Fibroblast of villous mesenchyme (primary cell): ENCODE data around the gene RNASE13. TPM values are rescaled to one million over a fixed set of nuclear protein-coding genes. Genes with fewer than 3 reads are reported as not detected.

Experiments used
- DNase-seq: peaks from one replicate; pipeline ENCODE4 v3.0.0-alpha.2; 2010; ENCODE audit warnings: low read depth
- H3K4me3 ChIP-seq: 2 replicates; pipeline ENCODE4 v1.5.1; 2011; ENCODE audit warnings: low read depth, mild to moderate bottlenecking, low read length
- CTCF ChIP-seq: IDR thresholded peaks from 2 replicates; pipeline ENCODE4 v1.5.1; 2012; ENCODE audit warnings: low read depth, mild to moderate bottlenecking, low read length; ENCODE audit not compliant: insufficient read depth
- total RNA-seq: library from RNA; depleted of rRNA; stranded (reverse); fragments of >200 nt; gene quantifications from 2 replicates; pipeline ENCODE4 v1.2.3, GENCODE V29; 2012

The RNASE13 gene
- not detected in 2 replicates for total RNA-seq

- no peak within 1 kb of the TSS for H3K4me3 ChIP-seq
- TF ChIP-seq CTCF, result no peak
Measured at GRCh38 chr14:21034707-21035106, at the start of gene RNASE13. Gene RNASE13 (minus strand): TSS chr14:21034807. CDS start chr14:21034288, 519 bp downstream.

GRCh38 chr14:21084396-21084795 is 49.8 kb upstream of the RNASE13 start:
- TF ChIP-seq CTCF, result no peak
- DNase-seq, result no peak

More at GRCh38 chr14:21034707-21035106, at the start of gene RNASE13:
- no peak for DNase-seq

GRCh38 chr14:21083565-21084325 is 49.1 kb upstream of the RNASE13 start:
- no peak overlapping the region for H3K4me3 ChIP-seq
- no peak for TF ChIP-seq CTCF
- DNase-seq, result no peak

More at GRCh38 chr14:21084396-21084795, 49.8 kb upstream of the RNASE13 start:
- H3K4me3 ChIP-seq, result no peak overlapping the region

- no peak for DNase-seq
- TF ChIP-seq CTCF, result no peak
- no peak overlapping the region for H3K4me3 ChIP-seq
Measured at GRCh38 chr14:21081521-21082142, 47.0 kb upstream of the RNASE13 start.

GRCh38 chr14:21078726-21079125 is 44.1 kb upstream of the RNASE13 start:
- H3K4me3 ChIP-seq, result no peak overlapping the region
- TF ChIP-seq CTCF, result no peak
- no peak for DNase-seq

- no peak overlapping the region for H3K4me3 ChIP-seq
- DNase-seq, result no peak
Measured at GRCh38 chr14:21078287-21078686, 43.7 kb upstream of the RNASE13 start.

More at GRCh38 chr14:21078287-21078686, 43.7 kb upstream of the RNASE13 start:
- TF ChIP-seq CTCF, result no peak
